COLO668 (cell line): ENCODE measurements around the gene PDE2A.
A peak's percentile ranks its signal among the peaks of the same experiment; 100 is the strongest.
"Not testable (repeated sequence)": the region's sequence is repeated elsewhere in the genome, so short reads cannot be mapped to it uniquely, and the experiment has no call there.

Experiments
- DNase-seq: peaks from one replicate; lab custom pipeline; 2025; ENCODE audit not compliant: unreplicated experiment; lab: John Stamatoyannopoulos, UW

Gene PDE2A

GRCh38 chr11:72578991-72579815 lies 95.0 kb downstream of the PDE2A start:
- DNase-seq = no peak

- DNase-seq = no peak
Observed at GRCh38 chr11:72578566-72578965, 95.7 kb downstream of the PDE2A start.

GRCh38 chr11:72578051-72578450 lies 96.2 kb downstream of the PDE2A start:
- DNase-seq = no peak

GRCh38 chr11:72577271-72577721 lies 96.9 kb downstream of the PDE2A start:
- no peak for DNase-seq

- DNase-seq = no peak
Observed at GRCh38 chr11:72576661-72577060, 97.6 kb downstream of the PDE2A start.

- DNase-seq = no peak
Observed at GRCh38 chr11:72576243-72576595, 98.0 kb downstream of the PDE2A start.

- DNase-seq = no peak
Observed at GRCh38 chr11:72575533-72576242, 98.5 kb downstream of the PDE2A start.

- DNase-seq = no peak
Observed at GRCh38 chr11:72574548-72575460, 99.4 kb downstream of the PDE2A start.

- DNase-seq = no peak
Observed at GRCh38 chr11:72573855-72574445, 100.3 kb downstream of the PDE2A start.

GRCh38 chr11:72573072-72573854 lies 101.0 kb downstream of the PDE2A start:
- DNase-seq = peak; percentile 1

- DNase-seq = not testable (repeated sequence)
Observed at GRCh38 chr11:72572540-72572939, 101.7 kb downstream of the PDE2A start.

GRCh38 chr11:72570893-72571661 lies 103.1 kb downstream of the PDE2A start:
- DNase-seq = no peak

GRCh38 chr11:72569966-72570892 lies 104.0 kb downstream of the PDE2A start:
- DNase-seq = no peak

- DNase-seq = no peak
Observed at GRCh38 chr11:72568861-72569260, 105.4 kb downstream of the PDE2A start.

GRCh38 chr11:72562431-72562830 lies 111.8 kb downstream of the PDE2A start:
- DNase-seq = no peak

- no peak for DNase-seq
Observed at GRCh38 chr11:72561856-72562255, 112.4 kb downstream of the PDE2A start.

- not testable (repeated sequence) for DNase-seq
Observed at GRCh38 chr11:72560864-72561263, 113.4 kb downstream of the PDE2A start.

- no peak for DNase-seq
Observed at GRCh38 chr11:72556433-72556832, 117.8 kb downstream of the PDE2A start.
